Ecto neural progenitor cell (in vitro differentiated cells): Measurements from ENCODE around the gene TXLNA.
A peak's percentile ranks its signal among the peaks of the same experiment; 100 is the strongest.
"Not testable (repeated sequence)": the region's sequence is repeated elsewhere in the genome, so short reads cannot be mapped to it uniquely, and the experiment has no call there.

ENCODE experiments used
- DNase-seq: peaks from one replicate; pipeline ENCODE4 v3.0.0-alpha.2; 2018; ENCODE audit warnings: low spot score

The TXLNA gene

DNA sequence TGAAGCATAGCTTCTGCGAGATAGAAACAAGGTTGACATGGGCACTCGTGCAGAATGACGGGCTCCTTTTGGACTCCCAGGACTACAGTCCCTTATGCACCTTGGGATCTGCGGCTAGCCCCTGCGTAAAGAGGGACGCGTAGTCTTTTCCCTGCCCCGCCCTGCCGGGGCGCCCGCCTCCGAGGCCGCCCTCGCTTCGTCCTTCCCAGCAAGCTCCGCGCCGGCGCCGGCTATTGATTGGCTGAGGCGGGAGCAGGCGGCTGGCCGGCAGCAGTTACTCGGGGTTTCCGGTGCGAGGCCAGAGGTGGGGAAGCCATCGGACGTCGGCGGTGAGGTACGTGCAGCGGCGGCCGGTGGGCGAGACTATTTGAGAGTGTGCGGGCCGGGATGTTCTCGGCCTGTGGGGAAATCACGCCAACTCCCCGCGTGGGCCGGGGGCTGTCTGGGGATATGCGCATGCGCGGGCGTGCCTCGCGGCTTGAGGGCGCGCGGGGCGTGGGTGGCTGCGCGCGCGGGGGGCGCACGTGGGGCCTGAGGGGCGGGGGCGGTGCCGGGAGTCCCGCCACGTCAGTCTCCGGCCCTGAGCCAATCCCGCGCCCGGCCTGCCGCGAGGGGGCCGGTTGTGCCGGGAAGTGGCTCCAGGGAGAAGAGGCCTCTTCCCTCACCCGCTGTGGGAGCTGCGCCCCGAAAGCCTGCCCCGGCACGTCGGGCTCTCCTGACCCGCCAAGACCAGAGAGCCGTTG lies at the start of gene TXLNA:
TSS of gene TXLNA (plus strand) at position 233 of the 743 bp plus-strand sequence. CDS start 671 bp downstream, outside the sequence.
- DNase-seq = peak; percentile 97

DNA sequence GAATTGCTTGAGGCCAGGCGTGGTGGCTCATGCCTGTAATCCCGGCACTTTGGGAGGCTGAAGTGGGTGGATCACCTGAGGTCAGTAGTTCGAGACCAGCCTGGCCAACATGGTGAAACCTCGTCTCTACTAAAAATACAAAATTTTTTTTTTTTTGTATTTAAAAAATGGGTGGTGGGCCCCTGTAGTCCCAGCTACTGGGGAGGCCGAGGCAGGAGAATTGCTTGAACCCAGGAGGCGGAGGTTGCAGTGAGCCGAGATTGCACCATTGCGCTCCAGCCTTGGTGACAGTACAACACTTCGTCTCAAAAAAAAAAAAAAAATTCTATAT lies 45.6 kb upstream of the TXLNA start:
- DNase-seq = not testable (repeated sequence)

DNA sequence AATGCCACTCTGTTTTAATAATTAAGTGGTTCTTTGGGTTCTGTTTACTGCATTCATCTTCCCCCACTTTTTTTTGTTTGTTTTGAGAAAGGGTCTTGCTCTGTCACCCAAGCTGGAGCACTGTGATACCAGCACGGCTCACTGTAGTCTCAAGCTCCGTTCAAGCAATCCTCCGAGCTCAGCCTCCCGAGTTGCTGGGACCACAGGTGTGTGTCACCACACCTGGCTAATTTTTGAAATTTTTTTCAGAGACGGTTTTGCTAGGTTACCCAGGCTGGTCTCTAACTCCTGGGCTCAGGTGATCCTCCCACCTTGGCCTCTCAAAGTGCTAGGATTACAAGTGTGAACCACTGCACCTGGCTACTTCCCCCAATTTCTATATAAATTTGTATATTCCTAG lies 42.4 kb upstream of the TXLNA start:
- no peak for DNase-seq

DNA sequence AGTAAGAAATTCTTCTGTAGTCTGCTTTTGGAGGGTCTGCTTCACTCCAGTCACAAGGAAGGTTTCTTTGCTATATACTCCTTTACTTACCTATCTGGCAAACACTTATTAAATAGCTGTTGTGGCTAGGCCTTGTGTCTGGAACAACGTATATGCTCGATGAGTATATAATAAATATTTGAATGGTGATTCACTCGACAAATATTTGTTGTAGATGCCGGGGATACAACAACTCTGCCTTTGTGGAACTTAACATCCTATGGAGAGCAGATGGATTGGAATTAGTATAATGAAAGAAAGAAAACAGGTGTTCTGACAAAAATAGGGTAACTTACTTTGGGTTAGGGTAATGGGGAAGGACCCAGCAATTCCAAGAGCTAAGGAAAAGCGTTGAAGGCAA lies 40.5 kb upstream of the TXLNA start:
- DNase-seq = no peak

DNA sequence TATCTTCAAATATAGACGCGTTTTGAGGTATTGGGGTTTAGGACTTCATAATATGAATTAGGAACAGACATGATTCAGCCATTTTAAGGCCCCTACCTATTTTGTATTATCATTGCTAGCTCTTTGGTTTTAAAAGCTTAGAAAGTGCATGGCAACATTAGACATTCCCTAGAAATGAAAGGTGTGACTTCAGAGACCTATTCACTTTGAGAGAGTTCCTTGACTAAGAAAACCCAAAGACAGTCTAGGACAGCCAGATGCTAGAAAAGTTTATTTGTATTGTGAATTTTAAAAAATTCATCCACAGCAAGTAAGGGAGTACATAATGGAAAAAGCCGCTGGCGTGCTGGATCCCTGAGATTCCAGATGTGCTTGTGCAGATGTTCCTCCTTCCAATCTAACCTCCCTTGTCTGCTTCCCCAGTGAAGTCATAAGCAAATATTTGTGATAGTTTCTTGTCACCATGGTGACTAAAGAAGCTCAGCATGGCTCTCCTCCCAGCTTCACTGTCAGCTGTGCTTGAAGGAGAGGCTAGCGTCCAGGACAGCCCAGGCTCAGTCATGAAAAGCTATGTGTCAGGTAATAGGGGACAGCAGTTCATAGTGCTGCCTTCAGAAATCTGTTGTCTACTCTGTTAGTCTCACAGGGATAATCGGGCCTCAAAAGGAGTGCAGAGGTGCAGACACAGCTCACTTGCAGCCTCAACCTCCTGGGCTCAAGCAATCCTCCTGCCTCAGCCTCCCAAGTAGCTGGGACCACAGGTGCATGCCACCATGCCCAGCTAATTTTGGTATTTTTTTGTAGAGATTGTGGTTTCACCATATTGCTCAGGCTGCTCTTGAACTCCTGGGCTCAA lies 36.8 kb upstream of the TXLNA start:
- DNase-seq = peak; percentile 47

DNA sequence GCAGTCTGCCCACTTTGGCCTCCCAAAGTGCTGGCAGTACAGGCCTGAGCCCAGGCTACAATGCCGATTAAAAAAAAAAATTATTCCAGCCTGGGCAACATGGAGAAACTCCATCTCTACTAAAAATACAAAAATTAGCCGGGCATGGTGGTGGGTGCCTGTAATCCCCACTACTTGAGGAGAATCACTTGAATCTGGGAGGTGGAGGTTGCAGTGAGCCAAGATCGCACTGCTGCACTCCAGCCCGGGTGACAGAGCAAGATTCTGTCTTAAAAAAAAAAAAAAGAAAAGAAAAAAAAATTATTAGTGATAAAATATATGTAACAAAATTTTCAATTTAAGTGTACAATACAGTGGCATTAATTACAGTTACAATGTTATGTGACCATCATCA lies 36.2 kb upstream of the TXLNA start:
- DNase-seq = not testable (repeated sequence)

DNA sequence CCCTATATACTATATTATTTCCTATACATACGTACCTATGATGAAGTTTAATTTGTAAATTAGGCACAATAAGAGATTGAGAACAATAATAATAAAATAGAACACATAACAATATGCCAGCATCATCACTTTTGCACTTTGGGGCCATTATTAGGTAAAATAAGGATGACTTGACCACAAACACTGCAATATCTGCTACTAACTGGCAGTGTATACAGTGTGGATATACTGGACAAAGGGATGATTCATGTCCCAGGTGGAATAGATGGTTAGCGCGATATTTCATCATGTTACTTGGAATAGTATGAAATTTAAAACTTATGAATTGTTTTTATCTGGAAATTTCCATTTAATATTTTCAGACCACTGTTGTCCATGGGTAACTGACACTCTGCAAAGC lies 35.4 kb upstream of the TXLNA start:
- no peak for DNase-seq

DNA sequence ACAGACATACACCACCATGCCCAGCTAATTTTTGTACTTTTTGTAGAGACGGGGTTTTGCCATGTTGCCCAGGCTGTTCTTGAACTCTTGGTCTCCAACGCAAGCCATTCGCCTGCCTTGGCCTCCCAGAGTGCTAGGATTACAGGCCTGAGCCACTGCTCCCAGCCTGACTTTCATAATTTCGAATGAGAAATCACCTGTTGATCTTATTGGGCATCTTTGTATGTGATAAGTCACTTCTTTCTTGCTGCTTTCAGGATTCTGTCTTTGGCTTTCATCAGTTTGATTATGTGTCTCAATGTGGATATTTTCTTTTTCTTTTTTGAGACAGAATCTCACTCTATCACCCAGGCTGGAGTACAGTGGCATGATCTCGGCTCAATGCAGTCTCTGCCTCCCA lies 31.7 kb upstream of the TXLNA start:
- DNase-seq = not testable (repeated sequence)

DNA sequence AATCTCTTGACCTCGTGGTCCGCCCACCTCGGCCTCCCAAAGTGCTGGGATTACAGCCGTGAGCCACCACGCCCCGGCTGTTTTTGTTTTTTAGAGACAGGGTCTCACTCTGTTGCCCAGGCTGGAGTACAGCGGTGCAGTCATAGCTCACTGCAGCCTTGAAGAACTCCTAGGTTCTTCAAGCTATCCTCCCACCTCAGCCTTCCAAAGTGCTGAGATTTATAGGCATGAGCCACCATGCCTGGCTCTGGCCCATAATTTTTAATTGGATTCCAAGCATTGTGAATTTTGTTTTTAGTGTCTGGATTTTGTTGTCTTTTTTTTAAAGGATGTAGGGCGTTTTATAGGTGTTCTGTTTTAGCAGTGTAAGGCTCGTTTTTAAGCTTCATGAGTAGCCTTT lies 28.6 kb upstream of the TXLNA start:
- DNase-seq = no peak

DNA sequence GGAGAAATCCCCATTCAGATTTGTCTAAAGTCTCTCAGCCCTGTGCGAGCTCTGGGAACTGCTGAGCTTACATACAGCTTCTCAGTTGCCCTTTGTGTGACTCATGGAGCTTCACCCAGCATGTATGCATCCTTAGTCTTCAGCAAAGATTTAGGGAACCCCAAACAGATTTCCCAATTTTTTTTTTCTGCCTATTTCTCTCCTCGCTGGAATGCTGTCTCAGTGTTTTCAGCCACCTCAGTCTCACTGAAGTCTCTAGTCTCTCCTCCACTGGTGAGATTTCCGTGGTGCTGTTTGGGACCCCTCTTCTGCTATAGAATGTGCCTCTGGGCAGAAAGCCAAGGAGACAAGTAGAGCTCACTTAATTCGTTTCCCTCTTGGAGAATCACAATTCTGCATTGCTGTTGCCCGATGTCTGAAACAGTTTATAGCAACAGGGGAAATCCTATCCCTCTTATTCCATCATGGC lies 28.1 kb upstream of the TXLNA start:
- DNase-seq = no peak

DNA sequence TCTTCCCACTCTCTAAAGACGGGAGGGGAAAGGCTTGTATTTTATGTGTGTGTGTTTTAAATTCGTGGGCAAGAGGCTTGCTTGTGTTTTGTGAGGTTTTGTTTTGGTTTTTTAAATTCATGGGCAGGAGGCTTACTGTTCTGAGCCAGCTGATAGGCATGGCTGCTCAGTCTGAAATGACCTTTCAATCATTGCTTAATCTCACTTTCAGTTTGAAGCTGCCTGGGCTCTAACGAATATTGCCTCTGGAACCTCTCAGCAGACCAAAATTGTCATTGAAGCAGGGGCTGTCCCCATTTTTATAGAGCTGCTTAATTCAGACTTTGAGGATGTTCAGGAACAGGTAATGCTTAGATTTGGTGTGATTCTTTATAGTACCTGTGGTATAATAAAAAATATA lies 20.3 kb upstream of the TXLNA start:
- no peak for DNase-seq

DNA sequence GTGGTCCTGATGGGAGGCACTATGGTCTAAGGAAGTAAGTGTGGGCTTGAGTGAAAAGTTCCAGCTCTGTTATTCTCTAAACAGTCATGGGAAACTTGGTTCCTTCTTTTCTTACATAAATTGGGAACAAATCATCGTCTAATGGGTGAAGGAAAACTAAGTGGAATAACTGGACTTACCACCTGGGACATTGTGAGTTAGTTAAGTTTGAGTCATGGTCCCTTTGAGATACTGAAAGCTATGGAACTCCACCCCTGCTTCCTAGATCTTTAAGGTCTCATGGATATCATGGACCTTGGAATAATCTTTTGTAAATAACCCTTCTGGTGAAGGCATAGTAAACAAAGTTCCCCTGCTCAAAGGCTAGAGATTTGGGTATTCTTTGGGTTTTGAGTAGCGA lies 16.1 kb upstream of the TXLNA start:
- no peak for DNase-seq

DNA sequence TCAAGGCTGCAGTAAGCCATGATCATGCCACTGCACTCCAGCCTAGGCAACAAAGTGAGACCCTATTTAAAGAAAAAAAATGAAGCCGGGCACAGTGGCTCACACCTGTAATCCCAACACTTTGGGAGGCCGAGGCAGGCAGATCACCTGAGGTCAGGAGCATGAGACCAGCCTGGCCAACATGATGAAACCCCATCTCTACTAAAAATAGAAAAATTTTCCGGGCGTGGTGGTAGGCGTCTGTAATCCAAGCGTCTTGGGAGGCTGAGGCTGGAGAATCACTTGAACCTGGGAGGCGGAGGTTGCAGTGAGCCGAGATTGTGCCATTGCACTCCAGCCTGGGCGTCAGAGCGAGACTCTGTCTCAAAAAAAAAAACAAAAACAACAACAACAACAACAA lies 13.8 kb upstream of the TXLNA start:
- DNase-seq = not testable (repeated sequence)

DNA sequence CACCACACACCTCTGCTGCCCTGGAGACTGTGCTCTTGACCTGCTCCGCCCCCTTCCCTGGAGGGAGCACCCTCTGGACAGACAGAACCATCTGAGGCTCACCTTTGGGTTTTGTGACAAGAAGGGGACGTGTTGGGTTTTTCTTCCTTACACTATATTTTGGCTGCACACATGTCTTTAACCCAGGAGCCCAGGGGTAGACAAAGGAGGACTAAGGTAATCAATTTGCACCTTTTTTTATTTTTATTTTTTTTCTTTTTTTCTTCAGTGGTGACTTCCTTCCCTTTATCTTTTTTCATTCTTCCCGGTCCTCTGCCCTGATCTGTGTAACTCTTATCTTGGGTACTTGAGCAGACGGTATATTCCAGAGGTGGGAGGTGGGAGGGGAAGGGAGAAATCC lies 8.5 kb upstream of the TXLNA start:
- DNase-seq = no peak

DNA sequence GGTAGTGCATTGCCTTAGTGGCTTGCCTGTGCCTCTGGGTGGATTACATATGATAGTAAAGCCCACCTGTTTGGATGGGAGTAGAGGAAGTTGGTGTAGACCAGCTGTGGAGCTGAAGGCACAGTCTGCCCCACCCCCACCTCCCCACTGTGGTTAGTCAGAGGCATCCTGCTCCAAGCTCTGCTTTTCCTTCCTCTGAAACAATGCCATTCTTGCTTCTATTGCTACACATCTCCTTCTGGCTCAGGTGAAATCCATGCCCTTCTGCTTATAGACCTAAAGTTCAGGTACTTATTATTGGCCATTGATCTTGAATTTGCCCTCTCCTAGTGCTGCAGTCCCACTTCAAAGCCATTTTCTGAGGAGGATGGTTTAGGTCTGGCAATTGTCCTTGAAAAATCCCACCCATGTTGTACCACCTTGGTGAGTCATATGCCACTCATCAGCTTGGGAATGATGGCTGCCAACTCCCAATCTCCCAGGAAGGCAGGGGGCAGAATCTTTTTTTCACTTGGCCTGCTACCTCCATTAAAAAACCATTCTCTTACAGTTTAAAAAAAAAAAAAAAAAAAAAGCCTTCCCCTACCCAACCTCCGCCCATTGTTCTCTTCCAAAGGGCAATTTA lies 6.7 kb upstream of the TXLNA start:
- no peak for DNase-seq

DNA sequence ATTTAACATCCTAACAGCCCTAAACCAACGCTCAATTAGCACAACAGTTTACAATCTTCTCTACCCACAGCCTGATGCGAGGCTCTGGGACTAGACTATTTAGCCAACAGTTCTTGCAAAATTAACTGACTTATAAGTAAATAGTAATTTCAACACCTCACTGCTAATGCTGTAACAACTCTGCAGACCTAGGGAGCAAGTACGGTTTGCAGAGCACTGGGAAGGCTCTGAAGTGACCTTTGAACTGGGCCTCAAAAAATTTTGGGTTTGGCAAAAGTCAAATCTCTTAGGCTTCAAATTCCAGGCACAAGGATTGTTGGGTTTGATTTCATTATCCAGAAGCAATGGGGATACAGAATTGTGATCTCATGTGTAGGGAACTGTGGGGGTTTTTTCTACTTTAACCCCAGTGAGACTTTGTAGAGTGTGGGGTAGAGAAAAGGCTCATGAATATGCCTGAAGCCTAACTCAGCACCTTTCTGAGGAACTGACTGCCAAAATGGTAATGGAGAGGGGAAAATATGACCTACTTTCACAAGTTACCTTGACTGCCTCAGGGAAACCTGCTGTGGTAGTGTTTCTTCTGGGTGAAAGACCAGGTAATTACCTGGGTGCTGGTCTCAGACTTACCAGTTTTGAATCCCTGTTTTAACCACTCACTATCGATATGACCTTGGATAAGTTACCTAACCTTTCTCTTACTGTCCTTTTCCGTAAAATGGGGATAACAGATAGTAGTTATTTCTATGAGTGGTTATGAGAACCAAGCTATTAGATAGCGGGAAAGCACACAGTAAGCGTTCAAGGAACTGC lies 889 bp upstream of the TXLNA start:
- no peak for DNase-seq

DNA sequence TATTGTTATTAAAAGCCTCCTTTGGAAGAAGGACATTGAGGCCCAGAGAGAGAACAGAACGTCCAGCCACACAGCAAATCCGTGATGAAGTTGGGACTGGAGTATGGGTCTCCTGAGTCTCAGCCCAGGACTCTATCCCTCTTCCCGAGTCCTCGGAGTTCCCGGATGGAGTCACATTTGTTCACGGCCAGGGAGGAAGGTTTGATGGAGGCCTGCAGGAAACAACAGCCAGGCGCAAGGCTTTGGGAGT lies 357 bp upstream of the TXLNA start:
- no peak for DNase-seq

DNA sequence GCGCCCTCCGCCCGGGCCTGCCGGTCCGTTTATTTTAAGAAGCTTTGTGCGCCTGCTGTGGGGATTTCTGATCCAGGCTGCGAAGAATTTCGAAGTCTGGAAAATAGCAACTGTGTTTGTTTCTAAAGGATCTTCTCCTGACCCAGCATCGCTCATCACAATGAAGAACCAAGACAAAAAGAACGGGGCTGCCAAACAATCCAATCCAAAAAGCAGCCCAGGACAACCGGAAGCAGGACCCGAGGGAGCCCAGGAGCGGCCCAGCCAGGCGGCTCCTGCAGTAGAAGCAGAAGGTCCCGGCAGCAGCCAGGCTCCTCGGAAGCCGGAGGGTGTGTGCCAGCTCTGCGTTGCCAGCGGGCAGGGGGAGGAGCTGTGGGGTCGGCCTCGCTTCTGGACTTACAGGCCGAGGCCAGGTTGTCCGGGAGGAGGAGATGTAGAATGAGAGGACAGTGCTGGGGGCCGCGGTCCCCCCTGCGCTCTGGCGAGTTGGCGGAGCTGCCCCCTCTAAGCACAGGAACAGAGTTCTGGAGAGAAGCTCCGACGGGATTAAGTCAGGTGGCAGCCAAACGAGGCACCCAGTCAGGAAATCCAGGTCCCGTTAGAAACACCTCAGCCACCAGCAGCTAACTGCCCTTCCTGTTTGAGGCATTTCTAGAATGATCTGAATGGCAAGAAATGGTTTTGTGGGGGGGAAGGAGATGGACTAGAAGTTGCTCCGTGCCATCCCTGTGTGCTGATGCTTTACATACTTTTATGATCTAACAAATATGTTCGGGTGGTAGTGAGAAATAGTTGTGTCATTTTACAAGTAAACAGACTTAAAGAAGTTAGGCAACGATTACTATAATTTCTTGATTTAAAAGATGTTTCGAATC lies 948 bp downstream of the TXLNA start:
- DNase-seq = peak; percentile 70

DNA sequence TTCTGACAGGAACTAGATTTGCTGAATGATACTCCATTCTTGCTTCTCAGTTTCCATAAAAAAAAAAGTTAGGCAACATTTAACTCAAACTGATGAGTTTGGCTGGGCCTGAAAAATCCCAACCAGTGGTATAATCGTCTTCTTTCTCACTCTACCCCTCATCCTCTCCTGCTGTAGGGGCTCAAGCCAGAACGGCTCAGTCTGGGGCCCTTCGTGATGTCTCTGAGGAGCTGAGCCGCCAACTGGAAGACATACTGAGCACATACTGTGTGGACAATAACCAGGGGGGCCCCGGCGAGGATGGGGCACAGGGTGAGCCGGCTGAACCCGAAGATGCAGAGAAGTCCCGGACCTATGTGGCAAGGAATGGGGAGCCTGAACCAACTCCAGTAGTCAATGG lies 1.6 kb downstream of the TXLNA start:
- no peak for DNase-seq

DNA sequence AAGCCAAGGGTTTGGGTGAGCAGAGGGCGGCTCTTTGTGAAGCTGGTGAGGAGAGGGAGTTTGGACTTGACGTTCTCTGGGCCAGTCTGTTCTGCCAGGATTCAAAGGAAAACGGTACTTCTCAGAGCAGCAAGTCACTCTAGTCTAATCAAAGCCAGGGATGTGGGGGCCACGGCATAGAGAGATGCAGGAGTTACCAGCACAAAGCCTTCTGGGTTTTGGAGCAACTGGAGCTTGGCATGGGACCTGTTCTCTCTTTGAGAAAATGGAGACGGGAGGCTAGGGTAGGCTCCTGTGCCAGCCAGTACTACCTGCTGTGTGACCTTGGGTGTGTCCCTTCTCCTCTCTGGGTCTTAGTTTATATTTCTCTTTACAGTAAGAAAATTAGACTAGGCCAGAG lies 2.1 kb downstream of the TXLNA start:
- no peak for DNase-seq

DNA sequence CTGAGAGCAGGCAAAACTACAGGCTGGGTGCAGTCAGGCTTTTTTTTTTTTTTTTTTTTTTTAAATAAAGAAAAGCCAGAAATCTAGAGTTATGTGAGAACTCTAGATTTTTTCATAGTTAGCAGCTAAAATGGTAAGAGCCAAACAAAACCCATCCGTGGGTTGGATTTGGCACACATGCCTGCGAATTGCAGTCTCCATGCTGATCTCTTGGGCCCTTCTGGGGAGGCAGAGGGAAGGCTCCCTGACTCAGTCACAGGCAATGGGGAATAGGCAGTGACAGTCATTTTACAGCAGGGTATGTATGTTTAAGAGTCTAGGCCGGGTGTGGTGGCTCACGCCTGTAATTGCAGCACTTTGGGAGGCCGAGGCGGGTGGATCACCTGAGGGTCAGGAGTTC lies 2.6 kb downstream of the TXLNA start:
- no peak for DNase-seq

DNA sequence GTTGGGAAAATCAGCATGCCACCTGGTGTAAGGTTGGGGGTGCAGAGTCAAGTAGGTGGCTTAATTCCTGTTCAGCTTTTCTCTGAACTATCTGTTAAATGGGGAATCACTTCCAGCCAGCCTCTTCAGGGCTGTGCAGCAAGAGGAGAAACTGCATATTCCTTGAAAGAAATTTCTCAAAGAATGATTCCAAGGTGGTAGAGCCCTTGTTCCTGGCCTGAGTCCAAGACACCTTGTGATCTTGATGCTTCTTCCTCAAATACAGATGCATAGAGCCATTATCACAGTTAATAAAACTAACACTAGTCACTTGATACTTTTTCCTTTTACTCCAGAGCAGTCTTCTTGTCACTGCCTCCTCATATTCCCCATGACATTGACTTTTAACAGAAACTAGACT lies 5.2 kb downstream of the TXLNA start:
- no peak for DNase-seq
